K562 (cell line): ENCODE results near the gene VSIG10. TPM values are rescaled to one million over a fixed set of nuclear protein-coding genes. Genes with fewer than 3 reads are reported as not detected.

Source experiments
- ARID1B ChIP-seq: fragments of 450-650 bp; IDR thresholded peaks from 2 replicates; pipeline ENCODE4 v1.6.1; 2016; ENCODE audit warnings: antibody characterized with exemption, mild to moderate bottlenecking, inconsistent platforms
- BRF1 ChIP-seq: IDR thresholded peaks from 3 replicates; pipeline ENCODE4 v1.6.1; 2011; ENCODE audit warnings: borderline replicate concordance, mild to moderate bottlenecking; ENCODE audit not compliant: insufficient read length; ENCODE audit errors: extremely low read depth
- CEBPB ChIP-seq: fragments of 450-650 bp; IDR thresholded peaks from 2 replicates; pipeline ENCODE4 v1.6.1; 2016; ENCODE audit warnings: missing genetic modification characterization, missing compliant biosample characterization
- CSDE1 ChIP-seq, 2 experiments: fragments of 450-650 bp; IDR thresholded peaks; 2 replicates each; pipeline ENCODE4 v1.6.1; 2016; ENCODE audit warnings: mild to moderate bottlenecking in 1 of 2
- FOXK1 ChIP-seq: sonication (generic); formaldehyde crosslinking; IDR thresholded peaks from 2 replicates; pipeline ENCODE4 v1.8.0; 2022; ENCODE audit warnings: missing genetic modification reagents, mild to moderate bottlenecking, borderline replicate concordance
- MTA3 ChIP-seq: fragments of 450-650 bp; formaldehyde crosslinking; IDR thresholded peaks from 2 replicates; pipeline ENCODE4 v1.6.1; 2017; ENCODE audit warnings: mild to moderate bottlenecking, borderline replicate concordance
- NBN ChIP-seq: fragments of 450-650 bp; IDR thresholded peaks from 2 replicates; pipeline ENCODE4 v1.6.1; 2016; ENCODE audit warnings: low read depth, mild to moderate bottlenecking
- NFYB ChIP-seq: IDR thresholded peaks from 2 replicates; pipeline ENCODE4 v1.6.1; 2011; ENCODE audit warnings: mild to moderate bottlenecking, moderate library complexity; ENCODE audit not compliant: insufficient read length; ENCODE audit errors: extremely low read depth
- POLR2AphosphoS5 ChIP-seq: IDR thresholded peaks from 2 replicates; pipeline ENCODE4 v1.6.1; 2011; ENCODE audit warnings: mild to moderate bottlenecking, low read depth, low read length, moderate library complexity; ENCODE audit not compliant: control insufficient read depth, insufficient read depth
- SMARCE1 ChIP-seq: fragments of 450-650 bp; IDR thresholded peaks from 2 replicates; pipeline ENCODE4 v1.7.1; 2016; ENCODE audit warnings: mild to moderate bottlenecking
- THRAP3 ChIP-seq: fragments of 450-650 bp; IDR thresholded peaks from 2 replicates; pipeline ENCODE4 v1.6.1; 2016; ENCODE audit warnings: mild to moderate bottlenecking, inconsistent platforms, borderline replicate concordance
- ZC3H8 ChIP-seq: fragments of 450-650 bp; IDR thresholded peaks from 2 replicates; pipeline ENCODE4 v1.6.1; 2017
- ZNF184 ChIP-seq: sonication (generic); formaldehyde crosslinking; IDR thresholded peaks from 2 replicates; pipeline ENCODE4 v1.5.0; 2020; ENCODE audit warnings: missing genetic modification reagents
- ZNF3 ChIP-seq: fragments of 250-450 bp; sonication (Bioruptor Pico); IDR thresholded peaks from 2 replicates; pipeline ENCODE4 v1.5.0; 2021; ENCODE audit warnings: mild to moderate bottlenecking, moderate library complexity
- ZNF324 ChIP-seq: fragments of 250-450 bp; sonication (Bioruptor Pico); IDR thresholded peaks from 2 replicates; pipeline ENCODE4 v1.4.0; 2020; ENCODE audit warnings: mild to moderate bottlenecking
- ZNF785 ChIP-seq: fragments of 250-450 bp; sonication (Bioruptor Pico); IDR thresholded peaks from 2 replicates; pipeline ENCODE4 v1.4.0; 2020; ENCODE audit warnings: mild to moderate bottlenecking
- ZNF79 ChIP-seq: fragments of 250-450 bp; sonication (Bioruptor Pico); IDR thresholded peaks from 2 replicates; pipeline ENCODE4 v1.4.0; 2020; ENCODE audit warnings: low read depth, mild to moderate bottlenecking, moderate library complexity
- polyA plus RNA-seq, 8 experiments: library from polyadenylated mRNA; depleted of rRNA in 4 of 8; stranded (reverse) in 5 of 8; unstranded in 3 of 8; fragments of >200 nt; fragmentation: Nextera tagmentation in 2 of 8; fragmentation: Illumina TruSeq in 1 of 8; extraction: Ambion mirVana in 2 of 8; extraction: Trizol in 1 of 8; gene quantifications; 2 replicates each; pipeline versions ENCODE4 v1.2.1 to v1.2.3, GENCODE V29; 2011 to 2014; ENCODE audit warnings: inconsistent platforms in 1 of 8, missing spikeins in 1 of 8
- total RNA-seq, 7 experiments: library from RNA; depleted of rRNA in 6 of 7; stranded (reverse); fragments of >200 nt in 6 of 7; fragmentation: Illumina TruSeq in 2 of 7; extraction: Trizol in 2 of 7; gene quantifications; 2 replicates each; pipeline versions ENCODE4 v1.2.1 to v1.2.3, GENCODE V29; 2011 to 2021; ENCODE audit warnings: low replicate concordance in 1 of 7
- TF ChIP-seq, protein P1 (sequence below), 2 experiments: fragments of 450-650 bp; conservative IDR thresholded peaks; 2 replicates each; pipeline ENCODE4 v1.6.1; 2017; ENCODE audit warnings: mild to moderate bottlenecking in 2 of 2, moderate library complexity in 2 of 2
- TF ChIP-seq, protein P2 (sequence below): fragments of 250-450 bp; sonication (Bioruptor Pico); IDR thresholded peaks from 2 replicates; pipeline ENCODE4 v1.9.0; 2021; ENCODE audit warnings: mild to moderate bottlenecking
- TF ChIP-seq, protein P3 (sequence below): fragments of 200-800 bp; sonication (Bioruptor generic); IDR thresholded peaks from 2 replicates; pipeline ENCODE4 v1.6.1; 2017; ENCODE audit warnings: missing genetic modification characterization, missing compliant biosample characterization
- TF ChIP-seq, protein P4 (sequence below): fragments of 250-450 bp; sonication (Bioruptor Pico); IDR thresholded peaks from 2 replicates; pipeline ENCODE4 v1.6.1; 2021; ENCODE audit warnings: mild to moderate bottlenecking
- TF ChIP-seq, protein P5 (sequence below): sonication (generic); formaldehyde crosslinking; IDR thresholded peaks from 2 replicates; pipeline ENCODE4 v1.8.1; 2023; ENCODE audit warnings: mild to moderate bottlenecking, missing genetic modification reagents

The VSIG10 gene
- total and polyA plus RNA-seq, 9 of the 15 experiments (the other 6 are each of a cell fraction or from before 2014, with no cell fraction given): 4.1 to 8.8 (median 4.7) TPM

DNA sequence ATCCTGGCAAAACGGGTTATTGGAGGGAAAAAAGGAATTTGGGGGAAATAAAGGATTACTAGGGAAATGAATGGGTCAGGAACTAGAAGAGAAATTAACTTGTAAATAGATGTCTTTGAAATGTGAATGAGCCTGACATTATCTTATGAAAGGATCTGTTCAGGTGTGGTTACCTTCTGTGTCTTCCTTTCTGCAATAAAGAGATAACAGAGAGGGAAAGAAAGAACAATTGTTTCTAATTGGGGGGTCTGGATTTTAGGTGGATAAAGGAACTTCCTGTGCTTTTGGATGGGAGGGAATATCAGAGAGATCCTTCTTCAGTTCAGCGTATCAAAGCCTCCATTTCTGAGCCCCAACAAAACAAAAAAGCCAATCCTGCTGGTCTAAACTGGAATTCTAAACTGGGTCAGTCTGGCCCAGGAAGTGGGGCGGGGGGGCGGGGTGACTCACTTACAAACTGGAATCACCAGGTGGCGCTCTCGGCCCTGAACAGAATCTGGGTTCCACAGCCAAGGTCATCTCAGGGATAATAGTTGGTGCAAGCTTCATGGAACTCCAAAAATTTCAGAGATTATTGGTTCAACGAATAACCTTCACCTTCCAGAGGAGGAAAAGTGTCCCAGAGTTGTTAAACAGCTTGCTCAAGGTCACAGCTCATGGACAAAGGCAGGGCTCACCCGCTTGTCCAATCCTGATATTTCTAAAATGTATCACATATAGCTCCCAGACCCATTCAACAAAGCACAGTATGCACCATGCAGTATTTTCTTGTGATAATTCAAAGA, 17.0 kb upstream of the VSIG10 start (continued):
- no peak for TF ChIP-seq NFYB
- no peak for TF ChIP-seq ZNF3 (CRISPR knock-in tag)
- no peak for TF ChIP-seq FOXK1 (CRISPR knock-in tag)
- TF ChIP-seq POLR2AphosphoS5: no peak
- no peak for TF ChIP-seq ZNF324 (CRISPR knock-in tag)
- TF ChIP-seq, protein P1, sequence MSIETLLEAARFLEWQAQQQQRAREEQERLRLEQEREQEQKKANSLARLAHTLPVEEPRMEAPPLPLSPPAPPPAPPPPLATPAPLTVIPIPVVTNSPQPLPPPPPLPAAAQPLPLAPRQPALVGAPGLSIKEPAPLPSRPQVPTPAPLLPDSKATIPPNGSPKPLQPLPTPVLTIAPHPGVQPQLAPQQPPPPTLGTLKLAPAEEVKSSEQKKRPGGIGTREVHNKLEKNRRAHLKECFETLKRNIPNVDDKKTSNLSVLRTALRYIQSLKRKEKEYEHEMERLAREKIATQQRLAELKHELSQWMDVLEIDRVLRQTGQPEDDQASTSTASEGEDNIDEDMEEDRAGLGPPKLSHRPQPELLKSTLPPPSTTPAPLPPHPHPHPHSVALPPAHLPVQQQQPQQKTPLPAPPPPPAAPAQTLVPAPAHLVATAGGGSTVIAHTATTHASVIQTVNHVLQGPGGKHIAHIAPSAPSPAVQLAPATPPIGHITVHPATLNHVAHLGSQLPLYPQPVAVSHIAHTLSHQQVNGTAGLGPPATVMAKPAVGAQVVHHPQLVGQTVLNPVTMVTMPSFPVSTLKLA (conservative IDR thresholded peaks at IDR 0.05): no peak
- no peak for TF ChIP-seq ZNF184 (CRISPR knock-in tag)
- TF ChIP-seq, protein P2, sequence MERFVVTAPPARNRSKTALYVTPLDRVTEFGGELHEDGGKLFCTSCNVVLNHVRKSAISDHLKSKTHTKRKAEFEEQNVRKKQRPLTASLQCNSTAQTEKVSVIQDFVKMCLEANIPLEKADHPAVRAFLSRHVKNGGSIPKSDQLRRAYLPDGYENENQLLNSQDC: no peak
- TF ChIP-seq, protein P3, sequence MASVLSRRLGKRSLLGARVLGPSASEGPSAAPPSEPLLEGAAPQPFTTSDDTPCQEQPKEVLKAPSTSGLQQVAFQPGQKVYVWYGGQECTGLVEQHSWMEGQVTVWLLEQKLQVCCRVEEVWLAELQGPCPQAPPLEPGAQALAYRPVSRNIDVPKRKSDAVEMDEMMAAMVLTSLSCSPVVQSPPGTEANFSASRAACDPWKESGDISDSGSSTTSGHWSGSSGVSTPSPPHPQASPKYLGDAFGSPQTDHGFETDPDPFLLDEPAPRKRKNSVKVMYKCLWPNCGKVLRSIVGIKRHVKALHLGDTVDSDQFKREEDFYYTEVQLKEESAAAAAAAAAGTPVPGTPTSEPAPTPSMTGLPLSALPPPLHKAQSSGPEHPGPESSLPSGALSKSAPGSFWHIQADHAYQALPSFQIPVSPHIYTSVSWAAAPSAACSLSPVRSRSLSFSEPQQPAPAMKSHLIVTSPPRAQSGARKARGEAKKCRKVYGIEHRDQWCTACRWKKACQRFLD (CRISPR knock-in tag): no peak
- peak; percentile 60; the same call in 1 of the 2 replicates for TF ChIP-seq ARID1B
- no peak for TF ChIP-seq BRF1
- no peak for TF ChIP-seq MTA3
- TF ChIP-seq, protein P4, sequence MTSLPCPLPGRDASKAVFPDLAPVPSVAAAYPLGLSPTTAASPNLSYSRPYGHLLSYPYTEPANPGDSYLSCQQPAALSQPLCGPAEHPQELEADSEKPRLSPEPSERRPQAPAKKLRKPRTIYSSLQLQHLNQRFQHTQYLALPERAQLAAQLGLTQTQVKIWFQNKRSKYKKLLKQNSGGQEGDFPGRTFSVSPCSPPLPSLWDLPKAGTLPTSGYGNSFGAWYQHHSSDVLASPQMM (CRISPR knock-in tag): no peak
- TF ChIP-seq ZC3H8: no peak
- TF ChIP-seq CEBPB (tag): no peak
- TF ChIP-seq, protein P5, sequence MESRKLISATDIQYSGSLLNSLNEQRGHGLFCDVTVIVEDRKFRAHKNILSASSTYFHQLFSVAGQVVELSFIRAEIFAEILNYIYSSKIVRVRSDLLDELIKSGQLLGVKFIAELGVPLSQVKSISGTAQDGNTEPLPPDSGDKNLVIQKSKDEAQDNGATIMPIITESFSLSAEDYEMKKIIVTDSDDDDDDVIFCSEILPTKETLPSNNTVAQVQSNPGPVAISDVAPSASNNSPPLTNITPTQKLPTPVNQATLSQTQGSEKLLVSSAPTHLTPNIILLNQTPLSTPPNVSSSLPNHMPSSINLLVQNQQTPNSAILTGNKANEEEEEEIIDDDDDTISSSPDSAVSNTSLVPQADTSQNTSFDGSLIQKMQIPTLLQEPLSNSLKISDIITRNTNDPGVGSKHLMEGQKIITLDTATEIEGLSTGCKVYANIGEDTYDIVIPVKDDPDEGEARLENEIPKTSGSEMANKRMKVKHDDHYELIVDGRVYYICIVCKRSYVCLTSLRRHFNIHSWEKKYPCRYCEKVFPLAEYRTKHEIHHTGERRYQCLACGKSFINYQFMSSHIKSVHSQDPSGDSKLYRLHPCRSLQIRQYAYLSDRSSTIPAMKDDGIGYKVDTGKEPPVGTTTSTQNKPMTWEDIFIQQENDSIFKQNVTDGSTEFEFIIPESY (CRISPR knock-in tag): no peak
- TF ChIP-seq THRAP3: no peak
- peak; percentile 65 for TF ChIP-seq SMARCE1
- TF ChIP-seq ZNF79: no peak
- TF ChIP-seq NBN: no peak
- TF ChIP-seq CSDE1 (IDR thresholded peaks at IDR 0.05): no peak
- no peak for TF ChIP-seq ZNF785 (CRISPR knock-in tag)
